ENCODE data around the gene UGT2A1. TPM values are rescaled to one million over a fixed set of nuclear protein-coding genes. Genes with fewer than 3 reads are reported as not detected.

The UGT2A1 gene
- polyA plus RNA-seq, 1 experiment: not detected

- Histone ChIP-seq H3K4me3 (ENCODE audit: low read depth, low read length) (no peak overlapping the region), H3K27me3 (ENCODE audit: control insufficient read depth, insufficient read depth, low read length) (no peaks in the 10 kb centered on the region), H3K9me3 (ENCODE audit: control insufficient read depth, insufficient read depth, low read length) (no peaks in the 10 kb centered on the region), H3K27ac (ENCODE audit: low read depth, low read length) (no peak overlapping the region)
- CTCF ChIA-PET: no interaction called here
- POLR2A ChIA-PET: no interaction called here
- no peak for DNase-seq (ENCODE audit: low read depth, low spot score)
- TF ChIP-seq CTCF (IDR thresholded peaks at IDR 0.05; ENCODE audit: low read depth, low read length): no peak
These were observed 2.2 kb downstream of the UGT2A1 start for GRCh38 chr4:69650872-69651271.

- no peak for DNase-seq (ENCODE audit: low read depth, low spot score)
These were observed 3.4 kb downstream of the UGT2A1 start for GRCh38 chr4:69649629-69650028.

DNA sequence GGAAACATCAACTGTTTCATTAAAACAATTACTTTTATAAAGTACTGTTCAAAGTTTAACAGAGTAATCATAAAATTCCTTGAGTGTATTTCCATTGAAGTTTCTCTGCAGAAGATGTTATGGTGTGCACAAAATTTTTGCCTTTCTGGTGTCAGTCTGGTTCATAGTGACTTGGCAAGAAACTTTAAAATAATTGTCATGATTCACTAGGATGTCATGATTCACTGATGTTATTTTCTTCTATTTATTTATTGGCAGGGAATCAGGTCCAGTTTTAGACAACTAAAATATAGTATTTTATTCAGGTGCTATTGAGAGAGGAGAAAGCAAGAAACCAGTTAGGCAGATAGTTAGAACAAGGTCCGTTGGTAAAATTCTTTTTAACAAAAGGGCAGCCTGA is 3.8 kb downstream of the UGT2A1 start:
- ChIA-PET CTCF (no interaction called here), POLR2A (no interaction called here)
- Histone ChIP-seq H3K27ac (ENCODE audit: low read depth, low read length) (no peak overlapping the region), H3K27me3 (ENCODE audit: control insufficient read depth, insufficient read depth, low read length) (no peaks in the 10 kb centered on the region), H3K9me3 (ENCODE audit: control insufficient read depth, insufficient read depth, low read length) (no peaks in the 10 kb centered on the region), H3K4me3 (ENCODE audit: low read depth, low read length) (no peak overlapping the region)
- TF ChIP-seq CTCF (IDR thresholded peaks at IDR 0.05; ENCODE audit: low read depth, low read length): no peak
- no peak for DNase-seq (ENCODE audit: low read depth, low spot score)

More at GRCh38 chr4:69649629-69650028, 3.4 kb downstream of the UGT2A1 start:
- H3K9me3 ChIP-seq (ENCODE audit: control insufficient read depth, insufficient read depth, low read length): no peaks in the 10 kb centered on the region
- no peak for TF ChIP-seq CTCF (IDR thresholded peaks at IDR 0.05; ENCODE audit: low read depth, low read length)
- ChIA-PET CTCF (no interaction called here), POLR2A (no interaction called here)
- H3K27ac ChIP-seq (ENCODE audit: low read depth, low read length): no peak overlapping the region
- H3K4me3 ChIP-seq (ENCODE audit: low read depth, low read length): no peak overlapping the region
- no peaks in the 10 kb centered on the region for H3K27me3 ChIP-seq (ENCODE audit: control insufficient read depth, insufficient read depth, low read length)

DNA sequence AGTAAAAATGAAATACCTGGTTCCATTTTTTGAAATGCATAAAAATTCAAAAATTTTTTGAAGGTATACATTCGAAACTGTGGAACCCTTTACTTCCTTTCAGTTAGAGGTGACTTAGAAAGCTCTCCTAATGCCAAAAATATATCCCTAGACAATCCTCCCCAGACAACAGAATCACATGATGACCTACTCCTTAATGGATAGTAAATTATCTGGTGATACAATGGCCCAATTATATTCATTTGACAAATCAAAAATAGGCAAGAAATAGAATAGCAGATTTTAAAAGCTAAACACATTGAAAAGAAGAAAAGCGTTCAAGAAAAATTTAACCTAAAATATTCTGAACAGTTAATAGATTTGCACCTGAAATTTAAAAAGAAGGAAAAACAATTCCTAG is 10.1 kb downstream of the UGT2A1 start:
- TF ChIP-seq CTCF (IDR thresholded peaks at IDR 0.05; ENCODE audit: low read depth, low read length): no peak
- Histone ChIP-seq H3K9me3 (ENCODE audit: control insufficient read depth, insufficient read depth, low read length) (no peaks in the 10 kb centered on the region), H3K27me3 (ENCODE audit: control insufficient read depth, insufficient read depth, low read length) (no peaks in the 10 kb centered on the region), H3K27ac (ENCODE audit: low read depth, low read length) (no peak overlapping the region), H3K4me3 (ENCODE audit: low read depth, low read length) (no peak overlapping the region)
- CTCF ChIA-PET: no interaction called here
- DNase-seq (ENCODE audit: low read depth, low spot score): no peak
- POLR2A ChIA-PET: no interaction called here

GRCh38 chr4:69640289-69640688 is 12.8 kb downstream of the UGT2A1 start:
- CTCF ChIA-PET: no interaction called here
- Histone ChIP-seq H3K4me3 (ENCODE audit: low read depth, low read length) (no peak overlapping the region), H3K9me3 (ENCODE audit: control insufficient read depth, insufficient read depth, low read length) (no peaks in the 10 kb centered on the region), H3K27ac (ENCODE audit: low read depth, low read length) (no peak overlapping the region), H3K27me3 (ENCODE audit: control insufficient read depth, insufficient read depth, low read length) (no peaks in the 10 kb centered on the region)
- no peak for DNase-seq (ENCODE audit: low read depth, low spot score)
- TF ChIP-seq CTCF (IDR thresholded peaks at IDR 0.05; ENCODE audit: low read depth, low read length): no peak
- POLR2A ChIA-PET: no interaction called here
